Ishikawa (cell line): ENCODE data around the gene IL20RB.

Source experiments
- CEBPB ChIP-seq: IDR thresholded peaks from 2 replicates; pipeline ENCODE4 v1.6.1; 2012
- CREB1 ChIP-seq: IDR thresholded peaks from 2 replicates; pipeline ENCODE4 v1.6.1; 2012; ENCODE audit warnings: low read depth
- EGR1 ChIP-seq: IDR thresholded peaks from 2 replicates; pipeline ENCODE4 v1.6.1; 2012
- EP300 ChIP-seq: IDR thresholded peaks from 2 replicates; pipeline ENCODE4 v1.6.1; 2012; ENCODE audit warnings: borderline replicate concordance
- FOXM1 ChIP-seq: IDR thresholded peaks from 2 replicates; pipeline ENCODE4 v1.6.1; 2012; ENCODE audit warnings: low read depth, borderline replicate concordance
- NFIC ChIP-seq: IDR thresholded peaks from 2 replicates; pipeline ENCODE4 v1.6.1; 2012
- RAD21 ChIP-seq: IDR thresholded peaks from 2 replicates; pipeline ENCODE4 v1.6.1; 2012; ENCODE audit warnings: low read depth
- TAF1 ChIP-seq: IDR thresholded peaks from 2 replicates; pipeline ENCODE4 v1.6.1; 2012; ENCODE audit warnings: low read depth, mild to moderate bottlenecking
- TCF12 ChIP-seq: IDR thresholded peaks from 2 replicates; pipeline ENCODE4 v1.6.1; 2012; ENCODE audit warnings: low read depth
- TEAD4 ChIP-seq: IDR thresholded peaks from 2 replicates; pipeline ENCODE4 v1.6.1; 2012
- USF1 ChIP-seq: IDR thresholded peaks from 2 replicates; pipeline ENCODE4 v1.6.1; 2012
- YY1 ChIP-seq: IDR thresholded peaks from 2 replicates; pipeline ENCODE4 v1.6.1; 2012; ENCODE audit warnings: low read depth
- ZBTB7A ChIP-seq: IDR thresholded peaks from 2 replicates; pipeline ENCODE4 v1.6.1; 2012; ENCODE audit warnings: low read depth
- TF ChIP-seq, protein P1 (sequence below): IDR thresholded peaks from 2 replicates; pipeline ENCODE4 v1.6.1; 2012; ENCODE audit warnings: low read depth, mild to moderate bottlenecking
- TF ChIP-seq, protein P2 (sequence below): IDR thresholded peaks from 2 replicates; pipeline ENCODE4 v1.6.1; 2012

The IL20RB gene, protein sequence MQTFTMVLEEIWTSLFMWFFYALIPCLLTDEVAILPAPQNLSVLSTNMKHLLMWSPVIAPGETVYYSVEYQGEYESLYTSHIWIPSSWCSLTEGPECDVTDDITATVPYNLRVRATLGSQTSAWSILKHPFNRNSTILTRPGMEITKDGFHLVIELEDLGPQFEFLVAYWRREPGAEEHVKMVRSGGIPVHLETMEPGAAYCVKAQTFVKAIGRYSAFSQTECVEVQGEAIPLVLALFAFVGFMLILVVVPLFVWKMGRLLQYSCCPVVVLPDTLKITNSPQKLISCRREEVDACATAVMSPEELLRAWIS

GRCh38 chr3:136957751-136958288 lies at the start of gene IL20RB:
TSS of gene IL20RB (plus strand) at chr3:136957983. CDS start at chr3:136958114, 131 bp downstream.
- TF ChIP-seq ZBTB7A = no peak
- TF ChIP-seq CEBPB = no peak
- TF ChIP-seq NFIC = no peak
- TF ChIP-seq CREB1 = no peak
- no peak for TF ChIP-seq TCF12
- no peak for TF ChIP-seq EP300
- no peak for TF ChIP-seq TEAD4
- TF ChIP-seq, protein P1, sequence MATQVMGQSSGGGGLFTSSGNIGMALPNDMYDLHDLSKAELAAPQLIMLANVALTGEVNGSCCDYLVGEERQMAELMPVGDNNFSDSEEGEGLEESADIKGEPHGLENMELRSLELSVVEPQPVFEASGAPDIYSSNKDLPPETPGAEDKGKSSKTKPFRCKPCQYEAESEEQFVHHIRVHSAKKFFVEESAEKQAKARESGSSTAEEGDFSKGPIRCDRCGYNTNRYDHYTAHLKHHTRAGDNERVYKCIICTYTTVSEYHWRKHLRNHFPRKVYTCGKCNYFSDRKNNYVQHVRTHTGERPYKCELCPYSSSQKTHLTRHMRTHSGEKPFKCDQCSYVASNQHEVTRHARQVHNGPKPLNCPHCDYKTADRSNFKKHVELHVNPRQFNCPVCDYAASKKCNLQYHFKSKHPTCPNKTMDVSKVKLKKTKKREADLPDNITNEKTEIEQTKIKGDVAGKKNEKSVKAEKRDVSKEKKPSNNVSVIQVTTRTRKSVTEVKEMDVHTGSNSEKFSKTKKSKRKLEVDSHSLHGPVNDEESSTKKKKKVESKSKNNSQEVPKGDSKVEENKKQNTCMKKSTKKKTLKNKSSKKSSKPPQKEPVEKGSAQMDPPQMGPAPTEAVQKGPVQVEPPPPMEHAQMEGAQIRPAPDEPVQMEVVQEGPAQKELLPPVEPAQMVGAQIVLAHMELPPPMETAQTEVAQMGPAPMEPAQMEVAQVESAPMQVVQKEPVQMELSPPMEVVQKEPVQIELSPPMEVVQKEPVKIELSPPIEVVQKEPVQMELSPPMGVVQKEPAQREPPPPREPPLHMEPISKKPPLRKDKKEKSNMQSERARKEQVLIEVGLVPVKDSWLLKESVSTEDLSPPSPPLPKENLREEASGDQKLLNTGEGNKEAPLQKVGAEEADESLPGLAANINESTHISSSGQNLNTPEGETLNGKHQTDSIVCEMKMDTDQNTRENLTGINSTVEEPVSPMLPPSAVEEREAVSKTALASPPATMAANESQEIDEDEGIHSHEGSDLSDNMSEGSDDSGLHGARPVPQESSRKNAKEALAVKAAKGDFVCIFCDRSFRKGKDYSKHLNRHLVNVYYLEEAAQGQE = no peak
- TF ChIP-seq, protein P2, sequence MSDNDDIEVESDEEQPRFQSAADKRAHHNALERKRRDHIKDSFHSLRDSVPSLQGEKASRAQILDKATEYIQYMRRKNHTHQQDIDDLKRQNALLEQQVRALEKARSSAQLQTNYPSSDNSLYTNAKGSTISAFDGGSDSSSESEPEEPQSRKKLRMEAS = no peak
- TF ChIP-seq EGR1 = no peak
- no peak for TF ChIP-seq YY1
- no peak for TF ChIP-seq USF1
- no peak for TF ChIP-seq FOXM1
- no peak for TF ChIP-seq TAF1
- no peak for TF ChIP-seq RAD21

DNA sequence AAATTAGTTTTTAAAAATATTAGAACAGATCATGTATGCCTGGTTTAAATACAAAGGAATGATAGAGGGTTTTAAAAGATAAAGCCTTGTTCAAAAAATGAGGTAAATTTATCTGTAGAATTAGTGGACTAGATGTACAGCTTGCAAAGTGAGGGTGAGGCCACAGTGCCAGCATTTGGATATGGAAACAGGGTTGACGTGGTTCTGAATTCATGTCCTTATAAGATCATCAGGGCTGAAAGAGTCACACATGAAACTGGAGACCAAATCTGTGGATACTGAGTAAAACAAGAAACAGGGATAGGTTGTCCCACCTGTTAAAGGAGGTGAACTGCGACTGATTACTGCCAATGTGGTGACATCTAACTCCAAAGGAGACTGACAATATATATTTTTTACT lies 49.5 kb upstream of the IL20RB start:
- no peak for TF ChIP-seq EP300
- no peak for TF ChIP-seq USF1
- no peak for TF ChIP-seq TEAD4
- TF ChIP-seq FOXM1 = no peak
- TF ChIP-seq, protein P1 = no peak
- TF ChIP-seq TAF1 = no peak
- TF ChIP-seq ZBTB7A = no peak
- no peak for TF ChIP-seq RAD21
- no peak for TF ChIP-seq YY1
- no peak for TF ChIP-seq EGR1
- TF ChIP-seq TCF12 = no peak
- TF ChIP-seq, protein P2 = no peak
- no peak for TF ChIP-seq NFIC
- TF ChIP-seq CREB1 = no peak
- TF ChIP-seq CEBPB = no peak

DNA sequence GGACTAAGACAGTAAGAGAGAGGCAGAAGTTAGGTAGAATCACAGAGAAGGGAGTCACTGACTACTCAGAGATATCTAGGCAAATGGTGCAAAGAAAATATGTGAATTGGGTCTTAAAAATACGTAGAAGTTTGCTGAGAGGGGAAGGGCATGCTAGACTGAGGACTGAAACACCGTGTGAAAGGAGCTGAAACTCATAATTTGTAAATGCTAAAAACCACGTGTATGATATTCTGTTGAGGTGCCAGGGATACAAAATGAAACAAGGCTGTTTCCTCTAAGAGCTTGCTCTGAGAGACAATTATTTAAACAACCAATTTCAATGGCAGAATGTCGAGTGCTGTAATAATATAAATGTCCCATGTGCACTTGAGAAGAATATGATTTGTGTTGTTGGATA lies 48.6 kb upstream of the IL20RB start:
- no peak for TF ChIP-seq TEAD4
- TF ChIP-seq TAF1 = no peak
- no peak for TF ChIP-seq TCF12
- TF ChIP-seq EGR1 = no peak
- no peak for TF ChIP-seq EP300
- no peak for TF ChIP-seq CREB1
- no peak for TF ChIP-seq USF1
- no peak for TF ChIP-seq NFIC

GRCh38 chr3:136910697-136911096 lies 47.1 kb upstream of the IL20RB start:
- no peak for TF ChIP-seq TEAD4
- TF ChIP-seq USF1 = no peak
- no peak for TF ChIP-seq TAF1
- no peak for TF ChIP-seq CREB1
- no peak for TF ChIP-seq RAD21
- no peak for TF ChIP-seq CEBPB
- TF ChIP-seq, protein P2 = no peak
- TF ChIP-seq EP300 = no peak
- no peak for TF ChIP-seq ZBTB7A
